ENCODE measurements around the gene CEP85. TPM values are rescaled to one million over a fixed set of nuclear protein-coding genes. Genes with fewer than 3 reads are reported as not detected.

The CEP85 gene
- total RNA-seq, 1 experiment from 2014 or later, result 37.2 TPM

DNA sequence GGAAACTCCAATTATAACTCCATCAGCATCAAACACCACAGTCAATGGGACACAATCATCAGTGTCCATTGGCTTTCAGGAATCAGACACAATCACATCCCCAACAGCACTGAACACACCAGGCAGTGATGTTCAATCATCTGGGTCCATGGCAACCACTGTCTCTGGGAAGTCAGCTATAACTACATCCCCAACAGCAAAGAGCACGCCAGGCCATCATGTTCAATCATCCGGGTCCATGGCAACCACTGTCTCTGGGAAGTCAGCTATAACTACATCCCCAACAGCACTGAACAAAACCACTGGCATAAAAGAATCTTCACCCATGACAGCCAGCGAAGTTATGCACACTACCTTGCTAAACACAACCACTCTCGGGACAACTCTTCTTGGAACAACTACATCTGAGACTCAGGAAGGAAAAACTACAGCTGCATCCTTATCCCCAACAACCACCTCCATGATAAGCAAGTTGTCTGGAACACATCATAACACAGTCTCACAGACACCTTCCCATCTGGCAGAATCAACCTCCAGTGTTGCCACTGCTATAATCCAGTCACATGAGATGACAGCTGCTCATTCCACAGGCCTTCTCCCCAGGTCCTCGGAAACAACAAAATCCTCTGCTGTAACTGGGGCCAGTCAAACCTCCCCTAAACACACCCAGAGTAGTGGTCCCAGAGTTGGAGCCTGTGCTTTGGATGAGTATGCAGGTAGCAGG lies 23.7 kb upstream of the CEP85 start:
- no peak for DNase-seq (ENCODE audit: low read depth, low spot score)
- Histone ChIP-seq H3K4me3 (replicated peaks in 1 of 2; ENCODE audit: low read depth in 1 of 2, low read length in 2 of 2) (no peak overlapping the region), H2AFZ (ENCODE audit: low read depth, low read length, poor library complexity, severe bottlenecking) (no peak overlapping the region), H3K4me2 (ENCODE audit: low read length) (no peak overlapping the region), H3K36me3 (ENCODE audit: control insufficient read depth in 1 of 2, insufficient read depth in 2 of 2, low read length in 2 of 2) (no peaks in the 10 kb centered on the region), H3K9me3 (ENCODE audit: control insufficient read depth in 1 of 2, insufficient read depth in 1 of 2, low read depth in 1 of 2, low read length in 2 of 2) (no peaks in the 10 kb centered on the region), H3K79me2 (ENCODE audit: insufficient read depth, low read length) (no peaks in the 10 kb centered on the region), H3K9ac (ENCODE audit: low read length) (no peak overlapping the region), H3K9me2 (ENCODE audit: insufficient read depth) (no peaks in the 10 kb centered on the region), H4K20me1 (ENCODE audit: insufficient read depth) (no peaks in the 10 kb centered on the region), H3K27ac (ENCODE audit: low read depth, low read length) (no peak overlapping the region), H3K27me3 (ENCODE audit: insufficient read depth, low read length) (no peaks in the 10 kb centered on the region), H3K4me1 (ENCODE audit: control insufficient read depth in 1 of 2, insufficient read depth in 2 of 2, low read length in 2 of 2) (no peaks in the 10 kb centered on the region)
- TF ChIP-seq ZFX (IDR thresholded peaks at IDR 0.05) (no peak), EGR1 (IDR thresholded peaks at IDR 0.05; ENCODE audit: low read depth) (no peak), TCF7L2 (IDR thresholded peaks at IDR 0.05; ENCODE audit: borderline replicate concordance, extremely low read depth, insufficient read depth, insufficient read length) (no peak), FOSL1 (IDR thresholded peaks at IDR 0.05; ENCODE audit: low read depth) (no peak), SP1 (IDR thresholded peaks at IDR 0.05; ENCODE audit: low read depth) (no peak), CBX3 (IDR thresholded peaks at IDR 0.05; ENCODE audit: low read depth) (no peak), RAD21 (IDR thresholded peaks at IDR 0.05; ENCODE audit: low read depth) (no peak), JUND (IDR thresholded peaks at IDR 0.05) (no peak), POLR2AphosphoS5 (IDR thresholded peaks at IDR 0.05; ENCODE audit: low read depth, low read length) (no peak), YY1 (IDR thresholded peaks at IDR 0.05; ENCODE audit: extremely low read depth, insufficient replicate concordance, low read depth, low read length) (no peak), SRF (IDR thresholded peaks at IDR 0.05; ENCODE audit: low read depth) (no peak)
- TF ChIP-seq, protein P1, sequence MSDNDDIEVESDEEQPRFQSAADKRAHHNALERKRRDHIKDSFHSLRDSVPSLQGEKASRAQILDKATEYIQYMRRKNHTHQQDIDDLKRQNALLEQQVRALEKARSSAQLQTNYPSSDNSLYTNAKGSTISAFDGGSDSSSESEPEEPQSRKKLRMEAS (IDR thresholded peaks at IDR 0.05), result no peak
- TF ChIP-seq, protein P2, sequence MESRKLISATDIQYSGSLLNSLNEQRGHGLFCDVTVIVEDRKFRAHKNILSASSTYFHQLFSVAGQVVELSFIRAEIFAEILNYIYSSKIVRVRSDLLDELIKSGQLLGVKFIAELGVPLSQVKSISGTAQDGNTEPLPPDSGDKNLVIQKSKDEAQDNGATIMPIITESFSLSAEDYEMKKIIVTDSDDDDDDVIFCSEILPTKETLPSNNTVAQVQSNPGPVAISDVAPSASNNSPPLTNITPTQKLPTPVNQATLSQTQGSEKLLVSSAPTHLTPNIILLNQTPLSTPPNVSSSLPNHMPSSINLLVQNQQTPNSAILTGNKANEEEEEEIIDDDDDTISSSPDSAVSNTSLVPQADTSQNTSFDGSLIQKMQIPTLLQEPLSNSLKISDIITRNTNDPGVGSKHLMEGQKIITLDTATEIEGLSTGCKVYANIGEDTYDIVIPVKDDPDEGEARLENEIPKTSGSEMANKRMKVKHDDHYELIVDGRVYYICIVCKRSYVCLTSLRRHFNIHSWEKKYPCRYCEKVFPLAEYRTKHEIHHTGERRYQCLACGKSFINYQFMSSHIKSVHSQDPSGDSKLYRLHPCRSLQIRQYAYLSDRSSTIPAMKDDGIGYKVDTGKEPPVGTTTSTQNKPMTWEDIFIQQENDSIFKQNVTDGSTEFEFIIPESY (IDR thresholded peaks at IDR 0.05; ENCODE audit: extremely low read depth, insufficient replicate concordance, low read length), result no peak
- TF ChIP-seq, protein P3, sequence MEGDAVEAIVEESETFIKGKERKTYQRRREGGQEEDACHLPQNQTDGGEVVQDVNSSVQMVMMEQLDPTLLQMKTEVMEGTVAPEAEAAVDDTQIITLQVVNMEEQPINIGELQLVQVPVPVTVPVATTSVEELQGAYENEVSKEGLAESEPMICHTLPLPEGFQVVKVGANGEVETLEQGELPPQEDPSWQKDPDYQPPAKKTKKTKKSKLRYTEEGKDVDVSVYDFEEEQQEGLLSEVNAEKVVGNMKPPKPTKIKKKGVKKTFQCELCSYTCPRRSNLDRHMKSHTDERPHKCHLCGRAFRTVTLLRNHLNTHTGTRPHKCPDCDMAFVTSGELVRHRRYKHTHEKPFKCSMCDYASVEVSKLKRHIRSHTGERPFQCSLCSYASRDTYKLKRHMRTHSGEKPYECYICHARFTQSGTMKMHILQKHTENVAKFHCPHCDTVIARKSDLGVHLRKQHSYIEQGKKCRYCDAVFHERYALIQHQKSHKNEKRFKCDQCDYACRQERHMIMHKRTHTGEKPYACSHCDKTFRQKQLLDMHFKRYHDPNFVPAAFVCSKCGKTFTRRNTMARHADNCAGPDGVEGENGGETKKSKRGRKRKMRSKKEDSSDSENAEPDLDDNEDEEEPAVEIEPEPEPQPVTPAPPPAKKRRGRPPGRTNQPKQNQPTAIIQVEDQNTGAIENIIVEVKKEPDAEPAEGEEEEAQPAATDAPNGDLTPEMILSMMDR (IDR thresholded peaks at IDR 0.05 in 2 of 3, conservative IDR thresholded peaks at IDR 0.05 in 1 of 3; ENCODE audit: borderline replicate concordance in 1 of 3, insufficient read depth in 1 of 3, low read depth in 2 of 3, low read length in 2 of 3), result no peak
- TF ChIP-seq, protein P4, sequence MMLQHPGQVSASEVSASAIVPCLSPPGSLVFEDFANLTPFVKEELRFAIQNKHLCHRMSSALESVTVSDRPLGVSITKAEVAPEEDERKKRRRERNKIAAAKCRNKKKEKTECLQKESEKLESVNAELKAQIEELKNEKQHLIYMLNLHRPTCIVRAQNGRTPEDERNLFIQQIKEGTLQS (IDR thresholded peaks at IDR 0.05), result no peak
- ChIA-PET CTCF (interaction anchor here (1.9 kb wide), 1 partner anchor 24 kb away, joined by 11 read pairs; the partner anchor contains the start of gene CEP85), RAD21 (ENCODE audit: low non-redundant PET in 1 of 2, low total read pairs in 2 of 2, uncharacterized antibody in 2 of 2, unreplicated experiment in 2 of 2) (no interaction called here), POLR2A (no interaction called here)
- ATAC-seq, result no peak
- BruUV-seq (replicated peaks), result no TSS peak
- intact Hi-C loops (cut with micrococcal nuclease), result no loop called here
